NAMALWA (cell line): ENCODE data around the gene PAX4.
"Not testable (repeated sequence)": the region's sequence is repeated elsewhere in the genome, so short reads cannot be mapped to it uniquely, and the experiment has no call there.

ENCODE experiments used
- DNase-seq: peaks from one replicate; pipeline ENCODE4 v3.0.0-alpha.2; 2015; ENCODE audit warnings: low spot score

PAX4 gene

DNA sequence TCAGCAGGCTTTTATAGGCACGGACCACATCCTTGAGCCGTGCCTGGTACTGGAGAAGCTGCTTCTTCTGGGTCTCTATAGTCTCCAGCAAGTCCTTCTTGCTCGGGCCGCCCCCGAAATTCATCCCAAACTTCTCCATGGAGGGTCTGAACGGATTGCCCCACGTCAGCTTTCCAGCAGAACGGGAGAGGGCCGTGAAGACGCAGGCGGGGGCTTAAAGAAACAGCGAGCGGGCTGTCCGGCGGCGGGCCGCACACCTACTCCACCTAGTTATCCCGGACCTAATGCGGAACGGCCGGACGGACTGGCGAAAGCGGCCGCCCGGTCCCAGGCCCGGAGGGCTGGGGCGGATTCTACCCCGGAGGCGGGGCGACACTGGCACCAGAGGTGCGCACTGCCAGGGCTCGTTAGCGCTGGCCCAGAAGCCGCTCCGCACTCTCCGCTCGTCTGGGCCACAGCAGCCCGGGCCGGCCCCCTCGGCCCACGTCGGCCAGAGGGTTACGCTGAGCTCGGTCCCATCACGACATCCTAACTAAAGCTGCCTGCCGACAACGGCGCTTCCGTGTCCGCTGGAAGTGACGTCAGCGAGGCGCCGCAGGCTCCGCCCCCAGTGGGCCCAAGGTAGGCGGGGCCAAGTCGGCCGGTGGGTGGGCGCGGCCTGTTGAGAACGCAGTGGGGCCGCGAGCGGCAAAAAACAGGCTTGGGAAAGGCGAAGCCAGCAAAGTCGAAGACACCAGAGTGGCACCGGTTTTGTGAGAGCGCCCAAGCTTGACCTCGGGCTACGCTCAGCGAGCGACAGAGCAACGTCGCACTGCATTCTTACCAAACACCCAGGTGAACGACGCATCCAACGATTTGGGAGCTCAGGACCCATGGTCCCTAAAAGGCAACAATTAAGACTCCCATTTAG is 32.6 kb downstream of the PAX4 start, which contains the start of gene GCC1:
GCC1 (minus strand) TSS at position 553 of the 910 bp plus-strand sequence; CDS start at position 139, 414 bp downstream.
- peak; percentile 97 for DNase-seq

DNA sequence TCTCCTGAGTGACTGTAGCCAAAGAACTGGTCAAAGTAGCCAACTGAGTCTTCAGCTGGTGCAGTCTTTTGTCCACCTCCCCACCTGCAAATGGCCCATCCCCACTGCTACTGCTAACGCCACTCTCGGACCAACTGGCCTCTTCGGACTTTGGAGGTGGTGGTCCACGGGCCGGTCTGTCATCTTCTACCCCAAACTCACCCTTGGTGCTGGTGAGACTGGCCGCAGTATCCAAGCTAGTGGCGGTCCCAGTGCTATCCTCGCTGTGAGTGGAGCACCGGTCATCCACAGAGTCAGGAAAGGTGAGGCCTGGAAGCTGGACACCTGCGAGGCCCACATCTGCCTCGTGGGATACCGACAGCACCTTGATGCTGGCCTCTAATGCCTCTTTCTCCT is 33.3 kb downstream of the PAX4 start:
- no peak for DNase-seq

DNA sequence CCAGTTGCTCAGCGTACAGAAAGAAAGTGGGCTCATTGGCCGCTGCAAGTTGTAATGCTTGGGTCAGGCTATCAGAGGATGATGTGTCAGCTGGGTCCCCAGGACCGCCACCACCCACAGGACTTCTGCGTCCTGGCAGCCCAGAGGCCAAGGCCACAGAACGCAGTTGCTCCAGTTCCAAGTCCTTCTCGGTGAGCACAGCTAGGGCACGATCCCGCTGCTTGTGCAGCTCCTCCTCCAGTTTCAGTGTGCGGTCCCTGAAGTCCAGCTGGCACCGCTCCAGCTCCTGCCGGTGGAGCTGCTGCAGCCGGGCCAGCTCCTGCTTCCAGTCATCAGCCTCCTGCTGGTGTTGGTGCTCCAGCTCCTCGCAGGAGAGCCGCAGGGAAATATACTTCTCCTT is 35.6 kb downstream of the PAX4 start:
- no peak for DNase-seq

DNA sequence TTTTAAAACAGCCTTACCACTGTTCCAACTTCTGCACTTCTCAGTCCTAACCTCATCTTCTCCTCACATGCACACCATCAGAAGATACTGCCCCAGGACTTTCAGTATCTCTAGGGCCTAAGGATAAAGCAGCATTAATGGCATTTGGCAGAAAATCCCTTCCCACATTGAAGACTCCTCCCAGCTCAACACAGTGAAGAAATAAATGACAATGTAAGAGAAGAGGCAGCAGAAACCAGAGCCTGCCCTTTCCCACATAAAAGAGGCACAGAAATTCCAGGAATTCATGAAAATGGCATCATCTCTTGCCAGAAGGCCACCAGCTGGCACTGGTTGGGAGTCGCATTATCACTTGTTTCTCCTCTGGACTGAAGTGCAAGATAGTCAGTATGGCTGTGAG is 36.2 kb downstream of the PAX4 start:
- no peak for DNase-seq

DNA sequence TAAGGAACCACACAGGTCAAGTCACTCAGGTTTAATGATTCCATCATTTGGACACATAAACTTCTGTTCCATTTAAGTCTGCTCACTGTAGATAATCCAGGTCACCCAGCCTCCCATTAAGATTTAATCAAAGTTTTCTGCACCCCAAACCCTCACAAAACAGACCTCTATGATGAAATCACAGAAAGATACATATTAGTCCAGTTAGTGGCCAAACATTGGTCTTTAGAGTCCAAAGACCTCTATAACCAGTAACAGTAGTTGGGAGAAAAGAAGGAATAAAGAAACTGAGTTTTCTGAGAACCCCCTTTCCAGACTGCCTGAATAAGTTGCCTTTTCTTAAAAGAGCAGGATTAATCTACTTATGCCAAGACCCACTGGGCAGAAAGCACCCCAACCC is 37.3 kb downstream of the PAX4 start:
- DNase-seq = no peak

DNA sequence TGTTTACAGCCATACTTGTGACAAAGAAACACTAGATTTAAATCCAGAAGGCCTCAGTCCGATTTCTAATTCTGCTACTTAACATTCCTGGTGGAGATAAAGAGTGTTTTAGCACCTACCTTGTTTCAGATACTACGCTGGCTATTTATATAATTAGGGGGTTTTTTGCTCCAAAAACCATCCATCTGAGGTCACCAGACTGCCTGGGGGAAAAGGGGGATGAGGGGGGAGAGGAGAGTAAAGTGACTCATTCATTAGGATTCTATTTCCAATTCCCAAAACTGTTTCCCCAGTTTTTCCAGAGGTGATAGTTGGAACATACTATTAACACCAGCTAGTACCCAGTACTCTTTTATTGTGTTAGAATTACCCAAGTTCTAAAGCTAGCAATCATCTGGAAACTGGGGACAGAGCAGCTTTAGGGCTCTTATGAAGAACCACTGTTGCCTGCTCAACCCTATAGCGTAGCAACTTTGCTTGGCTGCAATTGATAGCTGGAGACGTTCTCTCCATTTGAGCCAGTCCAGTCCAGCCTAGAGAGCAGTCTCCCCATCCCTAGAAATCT is 39.1 kb downstream of the PAX4 start:
- no peak for DNase-seq

DNA sequence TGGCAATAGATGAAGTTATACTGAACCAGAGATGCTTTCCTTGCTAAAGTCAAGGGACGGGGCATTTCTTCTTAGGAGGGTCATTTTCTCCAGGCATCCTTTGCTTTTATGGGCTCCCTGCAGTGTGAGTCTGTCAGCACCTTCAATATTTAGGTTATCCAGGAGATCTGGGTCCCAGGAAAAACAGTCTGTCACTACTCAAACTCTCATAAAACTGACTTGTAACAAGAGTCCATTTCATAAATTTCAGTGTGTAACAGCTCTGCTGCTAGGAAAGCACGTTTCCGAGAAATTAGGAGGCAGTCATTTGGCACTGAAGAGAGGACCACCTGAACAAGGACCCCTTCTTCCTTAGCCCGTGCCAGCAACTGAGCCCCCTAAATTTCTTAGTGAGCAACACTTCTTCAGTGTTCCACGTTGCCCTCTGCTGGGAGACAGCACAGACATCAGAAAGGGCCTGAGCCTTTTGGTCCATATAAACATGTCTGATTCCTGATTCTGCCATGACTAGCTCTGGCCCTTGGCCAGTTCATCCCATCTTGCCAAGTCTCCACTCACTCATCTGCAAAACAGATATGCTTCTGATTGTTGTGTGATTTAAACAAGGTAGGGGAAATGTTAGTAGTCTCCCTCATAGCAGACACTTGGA is 39.8 kb downstream of the PAX4 start:
- peak; percentile 39 for DNase-seq

DNA sequence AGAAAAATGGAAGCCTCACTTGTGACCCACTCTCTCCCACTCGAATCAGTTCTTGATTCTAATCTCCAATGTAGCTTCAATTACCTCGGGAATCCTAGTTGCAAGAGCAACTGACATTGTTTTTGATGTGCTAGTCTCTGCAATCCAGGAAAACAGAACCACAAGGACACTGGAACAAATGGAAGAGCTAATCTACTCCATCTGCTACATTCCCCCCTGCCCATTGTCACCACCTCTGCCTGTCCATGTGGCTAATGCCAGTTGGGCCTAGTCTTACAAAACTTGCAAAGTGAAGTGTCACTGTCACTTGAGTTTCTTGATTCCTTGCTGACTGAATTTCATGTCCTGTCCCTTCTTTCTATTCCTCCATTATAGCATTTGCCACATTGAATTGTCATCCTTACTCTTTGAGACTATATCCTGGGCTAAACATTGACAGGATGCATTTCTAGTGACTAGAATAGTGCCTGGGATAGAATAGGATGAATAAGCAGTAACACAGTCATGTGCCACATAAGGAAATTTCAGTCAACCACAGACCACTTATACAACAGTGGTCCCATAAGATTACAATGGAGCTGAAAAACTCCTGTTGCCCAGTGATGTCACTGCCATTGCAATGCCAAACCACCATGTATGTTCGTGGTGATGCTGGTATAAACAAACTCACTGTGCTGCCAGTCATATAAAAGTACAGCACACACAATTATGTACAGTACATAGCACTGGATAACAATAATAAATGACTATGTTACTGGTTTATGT is 46.0 kb downstream of the PAX4 start:
- DNase-seq = no peak

DNA sequence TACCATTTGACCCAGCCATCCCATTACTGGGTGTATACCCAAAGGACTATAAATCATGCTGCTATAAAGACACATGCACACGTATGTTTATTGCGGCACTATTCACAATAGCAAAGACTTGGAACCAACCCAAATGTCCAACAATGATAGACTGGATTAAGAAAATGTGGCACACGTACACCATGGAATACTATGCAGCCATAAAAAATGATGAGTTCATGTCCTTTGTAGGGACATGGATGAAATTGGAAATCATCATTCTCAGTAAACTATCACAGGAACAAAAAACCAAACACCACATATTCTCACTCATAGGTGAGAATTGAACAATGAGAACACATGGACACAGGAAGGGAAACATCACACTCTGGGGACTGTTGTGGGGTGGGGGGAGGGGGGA is 49.9 kb downstream of the PAX4 start:
- DNase-seq = not testable (repeated sequence)

DNA sequence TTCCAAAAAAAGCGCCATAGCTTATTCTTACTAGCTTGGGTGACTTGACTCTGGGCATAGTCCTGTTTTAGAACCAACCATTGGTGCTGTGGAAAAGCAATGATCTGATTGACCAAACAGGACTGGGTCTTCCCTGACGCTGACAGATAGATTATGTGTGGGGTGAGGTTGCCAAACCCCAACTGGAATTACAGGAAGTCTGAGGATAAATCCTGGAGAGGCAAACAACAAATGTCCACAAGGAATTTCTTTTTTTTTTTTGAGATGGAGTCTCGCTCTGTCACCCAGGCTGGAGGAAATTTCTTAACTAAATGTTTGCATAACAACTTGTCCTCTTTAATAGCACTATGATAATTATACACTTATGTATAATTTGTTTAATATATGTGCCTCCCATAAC is 51.7 kb downstream of the PAX4 start:
- DNase-seq = no peak
